ENCODE results near the gene USP32. TPM values are rescaled to one million over a fixed set of nuclear protein-coding genes. Genes with fewer than 3 reads are reported as not detected.

USP32 gene
- total and polyA plus RNA-seq, 2 donors (not counting 1 experiment from before 2014, with no cell fraction given): 7.7 to 48.8 TPM

GRCh38 chr17:60248618-60249289 lies 143.2 kb downstream of the USP32 start:
- ChIA-PET POLR2A (no interaction called here), CTCF (no interaction called here)
- Histone ChIP-seq H3K4me2 (replicated peaks; ENCODE audit: low read depth, low read length, poor library complexity, severe bottlenecking) (no peak overlapping the region), H3K4me3 (ENCODE audit: control extremely low read depth in 1 of 5, extremely low read depth in 1 of 5, insufficient read depth in 1 of 5, low read depth in 2 of 5, low read length in 4 of 5) (no peak overlapping the region), H3K4me1 (ENCODE audit: control insufficient read depth in 2 of 2, insufficient read depth in 2 of 2, low read length in 2 of 2) (no peaks in the 10 kb centered on the region), H2AFZ (ENCODE audit: insufficient read depth, low read depth, low read length, poor library complexity, severe bottlenecking) (no peak overlapping the region), H3K9ac (ENCODE audit: low read length) (no peak overlapping the region), H3K27me3 (replicated peaks in 1 of 4; ENCODE audit: control extremely low read depth in 1 of 4, control insufficient read depth in 3 of 4, insufficient read depth in 4 of 4, low read length in 3 of 4) (no peaks in the 10 kb centered on the region), H3K9me3 (ENCODE audit: control extremely low read depth in 1 of 3, control insufficient read depth in 2 of 3, insufficient read depth in 1 of 3, low read length in 2 of 3) (peaks cover 0 to 2% (median 0%) of the 10 kb centered on the region in 3 donors), H3K79me2 (ENCODE audit: control insufficient read depth, insufficient read depth, low read length) (no peaks in the 10 kb centered on the region), H4K20me1 (ENCODE audit: control insufficient read depth, insufficient read depth, low read length, poor library complexity, severe bottlenecking) (no peaks in the 10 kb centered on the region), H3K27ac (ENCODE audit: low read length in 2 of 2) (no peak overlapping the region), H3K36me3 (replicated peaks in 1 of 2; ENCODE audit: control extremely low read depth in 1 of 2, control insufficient read depth in 1 of 2, extremely low read depth in 1 of 2, insufficient read depth in 2 of 2, low read length in 1 of 2) (peaks cover 3 to 9% of the 10 kb centered on the region in 2 experiments)
- Mint-ChIP-seq H3K4me1 (no peaks in the 10 kb centered on the region), H3K27me3 (no peaks in the 10 kb centered on the region), H3K9me3 (ENCODE audit: insufficient read depth) (no peaks in the 10 kb centered on the region), H3K27ac (no peak overlapping the region), H3K4me3 (no peak overlapping the region)
- no peak for DNase-seq
- intact Hi-C loops (cut with micrococcal nuclease): no loop called here
- WGBS (ENCODE audit: insufficient coverage): 100% methylated on average over 2 of the region's 5 CpGs
- ATAC-seq (ENCODE audit: low read depth): no peak
- TF ChIP-seq, protein P1, sequence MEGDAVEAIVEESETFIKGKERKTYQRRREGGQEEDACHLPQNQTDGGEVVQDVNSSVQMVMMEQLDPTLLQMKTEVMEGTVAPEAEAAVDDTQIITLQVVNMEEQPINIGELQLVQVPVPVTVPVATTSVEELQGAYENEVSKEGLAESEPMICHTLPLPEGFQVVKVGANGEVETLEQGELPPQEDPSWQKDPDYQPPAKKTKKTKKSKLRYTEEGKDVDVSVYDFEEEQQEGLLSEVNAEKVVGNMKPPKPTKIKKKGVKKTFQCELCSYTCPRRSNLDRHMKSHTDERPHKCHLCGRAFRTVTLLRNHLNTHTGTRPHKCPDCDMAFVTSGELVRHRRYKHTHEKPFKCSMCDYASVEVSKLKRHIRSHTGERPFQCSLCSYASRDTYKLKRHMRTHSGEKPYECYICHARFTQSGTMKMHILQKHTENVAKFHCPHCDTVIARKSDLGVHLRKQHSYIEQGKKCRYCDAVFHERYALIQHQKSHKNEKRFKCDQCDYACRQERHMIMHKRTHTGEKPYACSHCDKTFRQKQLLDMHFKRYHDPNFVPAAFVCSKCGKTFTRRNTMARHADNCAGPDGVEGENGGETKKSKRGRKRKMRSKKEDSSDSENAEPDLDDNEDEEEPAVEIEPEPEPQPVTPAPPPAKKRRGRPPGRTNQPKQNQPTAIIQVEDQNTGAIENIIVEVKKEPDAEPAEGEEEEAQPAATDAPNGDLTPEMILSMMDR (IDR thresholded peaks at IDR 0.05): no peak
- TF ChIP-seq EZH2 (IDR thresholded peaks at IDR 0.05; ENCODE audit: borderline replicate concordance, insufficient read depth, low read depth, low read length, poor library complexity, severe bottlenecking): no peak

- Histone ChIP-seq H3K27ac (ENCODE audit: low read length in 2 of 2) (no peak overlapping the region), H3K9me3 (ENCODE audit: control extremely low read depth in 1 of 3, control insufficient read depth in 2 of 3, insufficient read depth in 1 of 3, low read length in 2 of 3) (peaks cover 0 to 2% (median 0%) of the 10 kb centered on the region in 3 donors), H4K20me1 (ENCODE audit: control insufficient read depth, insufficient read depth, low read length, poor library complexity, severe bottlenecking) (no peaks in the 10 kb centered on the region), H3K36me3 (replicated peaks in 1 of 2; ENCODE audit: control extremely low read depth in 1 of 2, control insufficient read depth in 1 of 2, extremely low read depth in 1 of 2, insufficient read depth in 2 of 2, low read length in 1 of 2) (peaks cover 3 to 9% of the 10 kb centered on the region in 2 experiments), H3K4me1 (ENCODE audit: control insufficient read depth in 2 of 2, insufficient read depth in 2 of 2, low read length in 2 of 2) (no peaks in the 10 kb centered on the region), H3K9ac (ENCODE audit: low read length) (no peak overlapping the region), H2AFZ (ENCODE audit: insufficient read depth, low read depth, low read length, poor library complexity, severe bottlenecking) (no peak overlapping the region), H3K27me3 (replicated peaks in 1 of 4; ENCODE audit: control extremely low read depth in 1 of 4, control insufficient read depth in 3 of 4, insufficient read depth in 4 of 4, low read length in 3 of 4) (no peaks in the 10 kb centered on the region), H3K4me2 (replicated peaks; ENCODE audit: low read depth, low read length, poor library complexity, severe bottlenecking) (no peak overlapping the region), H3K4me3 (ENCODE audit: control extremely low read depth in 1 of 5, extremely low read depth in 1 of 5, insufficient read depth in 1 of 5, low read depth in 2 of 5, low read length in 4 of 5) (no peak overlapping the region), H3K79me2 (ENCODE audit: control insufficient read depth, insufficient read depth, low read length) (no peaks in the 10 kb centered on the region)
- TF ChIP-seq, protein P1 (IDR thresholded peaks at IDR 0.05): no peak
- TF ChIP-seq EZH2 (IDR thresholded peaks at IDR 0.05; ENCODE audit: borderline replicate concordance, insufficient read depth, low read depth, low read length, poor library complexity, severe bottlenecking): no peak
- intact Hi-C loops (cut with micrococcal nuclease): no loop called here
- Mint-ChIP-seq H3K4me1 (no peaks in the 10 kb centered on the region), H3K9me3 (ENCODE audit: insufficient read depth) (no peaks in the 10 kb centered on the region), H3K27me3 (no peaks in the 10 kb centered on the region), H3K27ac (no peak overlapping the region), H3K4me3 (no peak overlapping the region)
- no CpG with 5 or more reads among the region's 7 CpGs for WGBS (ENCODE audit: insufficient coverage)
- DNase-seq: no peak
- ChIA-PET POLR2A (no interaction called here), CTCF (no interaction called here)
- ATAC-seq (ENCODE audit: low read depth): no peak
Measured at GRCh38 chr17:60247836-60248461, 144.0 kb downstream of the USP32 start.

Measured in B cell (primary cell).